Endometrium (tissue), 2 donors: Measurements from ENCODE around the gene USP10.

ENCODE experiments used
- FAIRE-seq: peaks from 2 replicates; lab custom pipeline; 2012; peaks lifted over from hg19 to GRCh38; lab: Jason Lieb, UNC
- donor health status: control.
- donor health status: control.

Gene USP10

GRCh38 chr16:84823484-84823883 lies 123.7 kb downstream of the USP10 start:
- no peak for FAIRE-seq

GRCh38 chr16:84823926-84824325 lies 124.1 kb downstream of the USP10 start:
- FAIRE-seq = no peak

GRCh38 chr16:84825896-84826557 lies 126.2 kb downstream of the USP10 start:
- FAIRE-seq = no peak

- no peak for FAIRE-seq
Measured at GRCh38 chr16:84826558-84826941, 126.8 kb downstream of the USP10 start.

- FAIRE-seq = no peak
Measured at GRCh38 chr16:84827131-84827574, 127.4 kb downstream of the USP10 start.

GRCh38 chr16:84827897-84828296 lies 128.1 kb downstream of the USP10 start:
- FAIRE-seq = no peak

GRCh38 chr16:84828322-84828721 lies 128.5 kb downstream of the USP10 start:
- no peak for FAIRE-seq
